Measurements from ENCODE around the gene BAAT. TPM values are rescaled to one million over a fixed set of nuclear protein-coding genes. Genes with fewer than 3 reads are reported as not detected.

The BAAT gene
- total and polyA plus RNA-seq, 9 of the 15 experiments (the other 6 are each of a cell fraction or from before 2014, with no cell fraction given): 0.17 to 0.76 (median 0.32) TPM

DNA sequence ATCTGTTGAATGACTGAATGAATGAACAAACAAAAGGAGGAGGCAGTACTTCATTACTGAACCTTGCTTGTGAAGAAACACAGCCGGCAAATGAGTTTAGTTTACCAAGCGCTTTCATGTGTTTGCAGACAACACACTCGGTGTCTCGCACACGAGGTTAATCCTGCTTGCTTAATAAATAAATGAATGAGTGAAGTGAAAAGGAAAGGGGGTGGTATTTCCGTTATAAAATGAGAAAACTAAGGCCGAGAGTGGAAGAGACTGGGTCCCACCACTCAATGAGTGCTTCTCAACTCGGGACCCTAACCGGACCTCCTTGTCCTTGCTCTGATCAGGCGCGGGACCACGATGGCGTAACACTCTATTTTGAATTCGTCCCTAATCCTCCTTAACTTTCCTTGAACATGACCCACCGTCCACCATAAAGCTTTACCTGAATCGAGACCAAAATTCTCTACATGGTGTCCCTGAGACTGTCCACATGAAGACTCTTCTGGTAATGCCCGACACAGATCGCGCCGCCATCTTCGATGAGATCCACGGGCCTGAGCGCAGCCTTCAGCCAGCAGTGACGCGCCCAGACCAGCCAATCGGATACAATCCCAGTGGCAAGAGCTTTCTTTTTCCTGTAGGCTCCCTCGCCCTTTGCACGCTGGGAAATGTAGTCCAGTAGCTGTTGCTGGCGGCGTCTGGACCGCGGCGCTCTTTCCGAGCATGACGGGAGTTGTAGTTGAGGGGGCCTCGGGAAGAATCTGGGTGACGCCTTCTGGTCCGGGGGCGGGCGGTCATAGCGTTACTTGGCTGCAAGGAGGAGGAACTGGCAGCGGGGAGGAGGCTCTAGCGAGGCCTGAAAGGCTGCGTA lies 13.5 kb upstream of the BAAT start, which contains the start of the genes MRPL50 and ZNF189 (continued):
- TF ChIP-seq PATZ1 (CRISPR knock-in tag; IDR thresholded peaks at IDR 0.05; ENCODE audit: borderline replicate concordance) (no peak), ZBTB40 (IDR thresholded peaks at IDR 0.05) (peak; percentile 76), ZBTB40 (CRISPR knock-in tag; IDR thresholded peaks at IDR 0.05) (no peak), ZNF197 (CRISPR knock-in tag; IDR thresholded peaks at IDR 0.05; ENCODE audit: low read depth) (peak; percentile 77; the same call in 1 of the 2 replicates), ZBTB7A (IDR thresholded peaks at IDR 0.05; ENCODE audit: borderline replicate concordance, control insufficient read depth, low read depth, low read length) (no peak), ZNF696 (CRISPR knock-in tag; conservative IDR thresholded peaks at IDR 0.05) (no peak), HIVEP1 (CRISPR knock-in tag; IDR thresholded peaks at IDR 0.05) (no peak), ZNF512 (tag; IDR thresholded peaks at IDR 0.05) (no peak), ZNF133 (CRISPR knock-in tag; IDR thresholded peaks at IDR 0.05) (no peak), MAZ (CRISPR knock-in tag; conservative IDR thresholded peaks at IDR 0.05 in 1 of 2, IDR thresholded peaks at IDR 0.05 in 1 of 2) (peak in 1 of 2 experiments; percentile 22; a peak in 2 of 4 replicates)
- TF ChIP-seq, protein P1, sequence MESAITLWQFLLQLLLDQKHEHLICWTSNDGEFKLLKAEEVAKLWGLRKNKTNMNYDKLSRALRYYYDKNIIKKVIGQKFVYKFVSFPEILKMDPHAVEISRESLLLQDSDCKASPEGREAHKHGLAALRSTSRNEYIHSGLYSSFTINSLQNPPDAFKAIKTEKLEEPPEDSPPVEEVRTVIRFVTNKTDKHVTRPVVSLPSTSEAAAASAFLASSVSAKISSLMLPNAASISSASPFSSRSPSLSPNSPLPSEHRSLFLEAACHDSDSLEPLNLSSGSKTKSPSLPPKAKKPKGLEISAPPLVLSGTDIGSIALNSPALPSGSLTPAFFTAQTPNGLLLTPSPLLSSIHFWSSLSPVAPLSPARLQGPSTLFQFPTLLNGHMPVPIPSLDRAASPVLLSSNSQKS (CRISPR knock-in tag; IDR thresholded peaks at IDR 0.05): no peak

Data from K562 (cell line).